Breast epithelium (tissue), 3 donors: ENCODE results near the gene LSAMP.

Experiments
- CTCF ChIP-seq, 3 donors: fragments of 450-650 bp; IDR thresholded peaks; one replicate each; pipeline ENCODE4 v1.5.1; 2016 to 2017; ENCODE audit warnings: antibody characterized with exemption in 3 of 3, mild to moderate bottlenecking in 3 of 3, moderate library complexity in 3 of 3
- POLR2A ChIP-seq: fragments of 450-650 bp; IDR thresholded peaks from one replicate; pipeline ENCODE4 v1.6.1; 2016; ENCODE audit warnings: antibody characterized with exemption, mild to moderate bottlenecking, moderate library complexity

DNA sequence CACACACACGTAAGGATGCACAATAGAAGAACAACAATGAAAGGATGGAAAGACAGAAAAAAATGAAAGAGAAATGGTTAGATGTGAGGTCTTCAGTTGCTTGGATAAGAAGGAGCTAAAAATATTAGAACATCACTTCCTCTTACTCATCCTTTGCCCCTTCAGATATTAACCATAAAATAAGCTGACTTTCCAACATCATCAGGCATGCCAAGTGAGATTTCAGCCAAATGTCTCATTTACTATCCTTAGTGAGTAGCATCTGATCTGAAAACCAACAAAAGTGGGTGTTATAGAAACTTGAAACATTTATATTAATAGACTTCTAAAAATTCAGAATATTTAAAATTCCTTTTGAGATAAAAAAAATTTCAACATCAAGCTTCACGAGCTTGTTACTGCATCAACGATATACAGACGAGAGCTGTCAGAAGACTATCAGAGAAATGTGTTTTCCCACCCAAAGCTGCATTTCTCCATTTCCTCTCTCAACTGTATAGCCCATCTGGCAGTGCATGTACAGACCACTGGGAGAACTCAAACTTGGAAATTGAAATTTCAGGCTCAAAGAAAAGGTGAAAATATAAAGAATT, 25.4 kb upstream of the LSAMP start:
- TF ChIP-seq CTCF (IDR thresholded peaks at IDR 0.05) (no peak), POLR2A (no peak)
